ENCODE measurements around the gene TGOLN2. TPM values are rescaled to one million over a fixed set of nuclear protein-coding genes. Genes with fewer than 3 reads are reported as not detected.
"Not testable (repeated sequence)": the region's sequence is repeated elsewhere in the genome, so short reads cannot be mapped to it uniquely, and the experiment has no call there.

The TGOLN2 gene
- total RNA-seq, 3 donors from 2014 or later (not counting 1 experiment from before 2014, with no cell fraction given): 190 to 207 (median 194) TPM

GRCh38 chr2:85371045-85371444, 43.3 kb upstream of the TGOLN2 start:
- intact Hi-C loops (cut with micrococcal nuclease): no loop called here
- Histone ChIP-seq H3K27ac (ENCODE audit: low read length) (no peak overlapping the region), H3K4me3 (ENCODE audit: low read length) (no peak overlapping the region), H3K36me3 (ENCODE audit: control insufficient read depth, insufficient read depth, low read length) (peaks cover 12% of the 10 kb centered on the region), H3K27me3 (ENCODE audit: control insufficient read depth, insufficient read depth, low read length) (no peaks in the 10 kb centered on the region), H3K4me1 (ENCODE audit: control insufficient read depth, insufficient read depth, low read length) (no peaks in the 10 kb centered on the region), H3K9me3 (ENCODE audit: control insufficient read depth, insufficient read depth, low read length) (no peaks in the 10 kb centered on the region)
- Mint-ChIP-seq H3K4me3 (no peak overlapping the region), H3K27me3 (ENCODE audit: low read depth in 2 of 2) (no peaks in the 10 kb centered on the region), H3K36me3 (peaks cover 11% of the 10 kb centered on the region), H3K27ac (no peak overlapping the region), H3K4me1 (no peaks in the 10 kb centered on the region), H3K9me3 (no peaks in the 10 kb centered on the region)
- ATAC-seq: no peak
- DNase-seq: no peak
- TF ChIP-seq CTCF (IDR thresholded peaks at IDR 0.05): no peak
- WGBS (ENCODE audit: insufficient coverage): 97% methylated on average over 11 of the region's 11 CpGs

GRCh38 chr2:85369500-85369899, 41.7 kb upstream of the TGOLN2 start:
- no peak for ATAC-seq
- Mint-ChIP-seq H3K27me3 (ENCODE audit: low read depth in 2 of 2) (no peaks in the 10 kb centered on the region), H3K9me3 (no peaks in the 10 kb centered on the region), H3K4me3 (no peak overlapping the region), H3K4me1 (no peaks in the 10 kb centered on the region), H3K36me3 (no peaks in the 10 kb centered on the region), H3K27ac (no peak overlapping the region)
- 93% methylated on average over 5 of the region's 5 CpGs for WGBS (ENCODE audit: insufficient coverage)
- no peak for TF ChIP-seq CTCF (IDR thresholded peaks at IDR 0.05)
- no peaks in the 10 kb centered on the region for H3K9me3 ChIP-seq (ENCODE audit: control insufficient read depth, insufficient read depth, low read length)
- DNase-seq: no peak
- H3K27ac ChIP-seq (ENCODE audit: low read length): no peak overlapping the region
- intact Hi-C loops (cut with micrococcal nuclease): no loop called here
- no peaks in the 10 kb centered on the region for H3K4me1 ChIP-seq (ENCODE audit: control insufficient read depth, insufficient read depth, low read length)
- no peaks in the 10 kb centered on the region for H3K27me3 ChIP-seq (ENCODE audit: control insufficient read depth, insufficient read depth, low read length)
- H3K4me3 ChIP-seq (ENCODE audit: low read length): no peak overlapping the region
- peaks cover 7% of the 10 kb centered on the region for H3K36me3 ChIP-seq (ENCODE audit: control insufficient read depth, insufficient read depth, low read length)

GRCh38 chr2:85368921-85369320, 41.1 kb upstream of the TGOLN2 start:
- Mint-ChIP-seq H3K4me1 (no peaks in the 10 kb centered on the region), H3K27ac (no peak overlapping the region), H3K27me3 (ENCODE audit: low read depth in 2 of 2) (no peaks in the 10 kb centered on the region), H3K9me3 (no peaks in the 10 kb centered on the region), H3K4me3 (no peak overlapping the region), H3K36me3 (no peaks in the 10 kb centered on the region)
- Histone ChIP-seq H3K36me3 (ENCODE audit: control insufficient read depth, insufficient read depth, low read length) (peaks cover 7% of the 10 kb centered on the region), H3K4me3 (ENCODE audit: low read length) (no peak overlapping the region), H3K27me3 (ENCODE audit: control insufficient read depth, insufficient read depth, low read length) (no peaks in the 10 kb centered on the region), H3K9me3 (ENCODE audit: control insufficient read depth, insufficient read depth, low read length) (no peaks in the 10 kb centered on the region), H3K4me1 (ENCODE audit: control insufficient read depth, insufficient read depth, low read length) (no peaks in the 10 kb centered on the region), H3K27ac (ENCODE audit: low read length) (no peak overlapping the region)
- DNase-seq (no peak), ATAC-seq (no peak)
- intact Hi-C loops (cut with micrococcal nuclease): no loop called here
- no peak for TF ChIP-seq CTCF (IDR thresholded peaks at IDR 0.05)

GRCh38 chr2:85367180-85367579, 39.4 kb upstream of the TGOLN2 start:
- H3K4me3 ChIP-seq (ENCODE audit: low read length): no peak overlapping the region
- Mint-ChIP-seq H3K27ac (no peak overlapping the region), H3K4me3 (no peak overlapping the region), H3K27me3 (ENCODE audit: low read depth in 2 of 2) (no peaks in the 10 kb centered on the region), H3K9me3 (no peaks in the 10 kb centered on the region), H3K36me3 (peaks cover 7% of the 10 kb centered on the region), H3K4me1 (no peaks in the 10 kb centered on the region)
- 94% methylated on average over 5 of the region's 5 CpGs for WGBS (ENCODE audit: insufficient coverage)
- no peak for DNase-seq
- no peaks in the 10 kb centered on the region for H3K9me3 ChIP-seq (ENCODE audit: control insufficient read depth, insufficient read depth, low read length)
- H3K36me3 ChIP-seq (ENCODE audit: control insufficient read depth, insufficient read depth, low read length): peaks cover 17% of the 10 kb centered on the region
- H3K27me3 ChIP-seq (ENCODE audit: control insufficient read depth, insufficient read depth, low read length): no peaks in the 10 kb centered on the region
- TF ChIP-seq CTCF (IDR thresholded peaks at IDR 0.05): no peak
- H3K4me1 ChIP-seq (ENCODE audit: control insufficient read depth, insufficient read depth, low read length): no peaks in the 10 kb centered on the region
- intact Hi-C loops (cut with micrococcal nuclease): no loop called here
- H3K27ac ChIP-seq (ENCODE audit: low read length): no peak overlapping the region
- ATAC-seq: no peak

- H3K27me3 ChIP-seq (ENCODE audit: control insufficient read depth, insufficient read depth, low read length); H3K4me3 Mint-ChIP-seq; H3K36me3 Mint-ChIP-seq; H3K27ac ChIP-seq (ENCODE audit: low read length); DNase-seq; H3K27ac Mint-ChIP-seq; intact Hi-C loops (cut with micrococcal nuclease); ATAC-seq; H3K9me3 ChIP-seq (ENCODE audit: control insufficient read depth, insufficient read depth, low read length); H3K4me1 ChIP-seq (ENCODE audit: control insufficient read depth, insufficient read depth, low read length); H3K27me3 Mint-ChIP-seq (ENCODE audit: low read depth in 2 of 2); H3K9me3 Mint-ChIP-seq; H3K4me3 ChIP-seq (ENCODE audit: low read length): not testable (repeated sequence)
- peaks cover 11% of the 10 kb centered on the region in 2 donors for H3K4me1 Mint-ChIP-seq
- WGBS (ENCODE audit: insufficient coverage): 95% methylated on average over 3 of the region's 5 CpGs
- peaks cover 28% of the 10 kb centered on the region for H3K36me3 ChIP-seq (ENCODE audit: control insufficient read depth, insufficient read depth, low read length)
Measured at GRCh38 chr2:85362653-85363387, 35.0 kb upstream of the TGOLN2 start.

Data from natural killer cell (primary cell).